Endothelial cell of umbilical vein (primary cell): ENCODE results near the gene EFR3B. TPM values are rescaled to one million over a fixed set of nuclear protein-coding genes. Genes with fewer than 3 reads are reported as not detected.

Experiments
- BruUV-seq: library from RNA; stranded (reverse); fragments of 400-500 nt; replicated peaks from 2 replicates; lab custom pipeline; 2021; lab: Mats Ljungman, UMichigan
- CTCF ChIA-PET: fragments of 300-600, 350-600 bp; sonication (Branson Sonifier 250); formaldehyde crosslinking; loops from one replicate; lab custom pipeline; 2021; ENCODE audit warnings: antibody characterized with exemption, inconsistent platforms; lab: Charles Lee
- POLR2A ChIA-PET: fragments of 300-600, 350-600 bp; sonication (Branson Sonifier 250); formaldehyde crosslinking; loops from one replicate; lab custom pipeline; 2021; ENCODE audit warnings: antibody characterized with exemption, inconsistent platforms; lab: Charles Lee
- DNase-seq: peaks from one replicate; pipeline ENCODE4 v3.0.0-alpha.2; 2011; ENCODE audit warnings: low read depth, low spot score
- FAIRE-seq: peaks from 2 replicates; lab custom pipeline; 2011; peaks lifted over from hg19 to GRCh38; lab: Jason Lieb, UNC
- H2AFZ ChIP-seq: 2 replicates; pipeline ENCODE4 v1.6.0; 2012; ENCODE audit warnings: low read depth, low read length, control low read depth, inconsistent platforms
- H3K27ac ChIP-seq: 2 replicates; pipeline ENCODE4 v1.5.1; 2011; ENCODE audit warnings: low read depth, mild to moderate bottlenecking, control low read depth, low read length, moderate library complexity; ENCODE audit not compliant: insufficient read depth
- H3K27me3 ChIP-seq, 2 experiments: 2 replicates each; pipeline versions ENCODE4 v1.6.0 to v1.6.1; 2011; ENCODE audit warnings: low read length in 2 of 2, mixed read lengths in 1 of 2; ENCODE audit not compliant: control insufficient read depth in 2 of 2, insufficient read depth in 2 of 2
- H3K36me3 ChIP-seq, 2 experiments: 2 replicates in 1 of 2; 3 replicates in 1 of 2; pipeline ENCODE4 v1.5.1; 2011; ENCODE audit warnings: low read length in 2 of 2, mild to moderate bottlenecking in 1 of 2, moderate library complexity in 1 of 2; ENCODE audit not compliant: control insufficient read depth in 2 of 2, insufficient read depth in 2 of 2; ENCODE audit errors: extremely low read depth in 1 of 2
- H3K4me1 ChIP-seq: 3 replicates; pipeline ENCODE4 v1.5.1; 2011; ENCODE audit warnings: mild to moderate bottlenecking, low read length; ENCODE audit not compliant: control insufficient read depth, insufficient read depth; ENCODE audit errors: extremely low read depth
- H3K4me2 ChIP-seq: 2 replicates; pipeline ENCODE4 v1.6.1; 2011; ENCODE audit warnings: low read length, control low read depth, mixed read lengths; ENCODE audit not compliant: insufficient read depth
- H3K4me3 ChIP-seq, 3 experiments: fragments of 200-600 bp in 1 of 3; sonication (generic), shearing (Covaris generic) in 1 of 3; replicated peaks in 1 of 3; 2 replicates each; pipeline ENCODE4 v1.5.1; 2011 to 2016; ENCODE audit warnings: control low read depth in 3 of 3, low read length in 3 of 3, mild to moderate bottlenecking in 2 of 3, inconsistent platforms in 1 of 3, low read depth in 1 of 3, moderate library complexity in 1 of 3; ENCODE audit not compliant: insufficient read depth in 1 of 3
- H3K79me2 ChIP-seq: 2 replicates; pipeline ENCODE4 v1.6.0; 2012; ENCODE audit warnings: low read length, inconsistent platforms; ENCODE audit not compliant: control insufficient read depth, insufficient read depth
- H3K9ac ChIP-seq: replicated peaks from 2 replicates; pipeline ENCODE3; 2011; ENCODE audit warnings: low read length, control low read depth; ENCODE audit not compliant: insufficient read depth; ENCODE audit errors: extremely low read depth
- H3K9me1 ChIP-seq: replicated peaks from 3 replicates; pipeline ENCODE4 v1.6.0; 2011; ENCODE audit warnings: mild to moderate bottlenecking, low read length; ENCODE audit not compliant: control insufficient read depth, insufficient read depth; ENCODE audit errors: extremely low read depth
- H3K9me3 ChIP-seq: replicated peaks from 2 replicates; pipeline ENCODE4 v1.5.1; 2012; ENCODE audit warnings: low read length, inconsistent platforms; ENCODE audit not compliant: control insufficient read depth, insufficient read depth
- H4K20me1 ChIP-seq: replicated peaks from 2 replicates; pipeline ENCODE3; 2011; ENCODE audit warnings: mild to moderate bottlenecking, low read length; ENCODE audit not compliant: control insufficient read depth, insufficient read depth; ENCODE audit errors: extremely low read depth
- EZH2 ChIP-seq: IDR thresholded peaks from 2 replicates; pipeline ENCODE4 v1.6.1; 2012; ENCODE audit warnings: borderline replicate concordance, low read depth, mild to moderate bottlenecking, moderate library complexity, low read length, inconsistent platforms; ENCODE audit not compliant: severe bottlenecking
- FOS ChIP-seq: IDR thresholded peaks from 2 replicates; pipeline ENCODE4 v1.6.1; 2011; ENCODE audit warnings: mild to moderate bottlenecking, low read length, moderate library complexity, borderline replicate concordance; ENCODE audit not compliant: insufficient read depth
- GATA2 ChIP-seq: IDR thresholded peaks from 2 replicates; pipeline ENCODE4 v1.7.0; 2011; ENCODE audit warnings: low read depth, mild to moderate bottlenecking, moderate library complexity, mixed read lengths, low read length; ENCODE audit not compliant: insufficient read length, insufficient read depth
- JUN ChIP-seq: IDR thresholded peaks from 2 replicates; pipeline ENCODE4 v1.6.1; 2011; ENCODE audit warnings: borderline replicate concordance, low read depth; ENCODE audit not compliant: insufficient read length, insufficient read depth
- MAX ChIP-seq: IDR thresholded peaks from 2 replicates; pipeline ENCODE4 v1.6.1; 2011; ENCODE audit not compliant: insufficient read depth, insufficient read length
- MYC ChIP-seq: IDR thresholded peaks from one replicate; pipeline ENCODE4 v1.6.1; 2011; ENCODE audit warnings: mild to moderate bottlenecking, low read depth, low read length
- POLR2A ChIP-seq: IDR thresholded peaks from 2 replicates; pipeline ENCODE4 v1.6.1; 2012; ENCODE audit warnings: low read depth, mild to moderate bottlenecking, control low read depth, low read length
- POLR2AphosphoS5 ChIP-seq: IDR thresholded peaks from 2 replicates; pipeline ENCODE4 v1.6.1; 2012; ENCODE audit warnings: low read depth, mild to moderate bottlenecking, control low read depth, low read length, moderate library complexity; ENCODE audit not compliant: insufficient read depth
- dilution Hi-C: fragments of 300-500 bp; cut with MboI; formaldehyde crosslinking; loops from one replicate; pipeline ENCODE4 v1.15.0; 2019; ENCODE audit warnings: low sequenced_read_pairs; ENCODE audit not compliant: extremely low pct_ligation_motif_present
- intact Hi-C: fragments of 100-400 bp; cut with micrococcal nuclease; formaldehyde crosslinking; loops from one replicate; pipeline ENCODE4 v1.10.0; 2022
- polyA plus RNA-seq, 4 experiments: library from polyadenylated mRNA; depleted of rRNA in 3 of 4; stranded (reverse) in 3 of 4; unstranded in 1 of 4; fragments of >200 nt; gene quantifications; 2 replicates each; pipeline versions ENCODE4 v1.2.1 to v1.2.3, GENCODE V29; 2011 to 2012; ENCODE audit warnings: missing spikeins in 1 of 4
- total RNA-seq: library from RNA; stranded (reverse); gene quantifications from 2 replicates; pipeline ENCODE4 v1.2.3, GENCODE V29; 2021
- TF ChIP-seq, protein P1 (sequence below), 2 donors: IDR thresholded peaks; 1 replicate in 1 of 2; 2 replicates in 1 of 2; pipeline ENCODE4 v1.5.1; 2011; ENCODE audit warnings: low read length in 2 of 2, mild to moderate bottlenecking in 2 of 2, moderate library complexity in 2 of 2, control low read depth in 1 of 2, inconsistent platforms in 1 of 2, low read depth in 1 of 2; ENCODE audit not compliant: insufficient read depth in 1 of 2; ENCODE audit errors: extremely low read depth in 1 of 2

EFR3B gene
- total and polyA plus RNA-seq, 2 donors (not counting 3 experiments of a cell fraction or from before 2014, with no cell fraction given), result 0.15 to 0.77 TPM

GRCh38 chr2:25054720-25055119, 12.8 kb downstream of the EFR3B start:
- BruUV-seq, result no TSS peak
- dilution Hi-C loops (no loop called here), intact Hi-C loops (no loop called here)
- no peaks in the 10 kb centered on the region for H3K79me2 ChIP-seq
- POLR2A ChIA-PET, result interaction anchor here (0.6 kb wide), 1 partner anchor 364 kb away, joined by 6 read pairs; no protein-coding TSS in a partner anchor
- H3K27ac ChIP-seq, result no peak overlapping the region
- H3K4me3 ChIP-seq, result no peak overlapping the region
- TF ChIP-seq MYC (no peak), EZH2 (no peak), GATA2 (no peak), JUN (no peak), POLR2A (no peak), FOS (no peak), POLR2AphosphoS5 (no peak), MAX (no peak)
- TF ChIP-seq, protein P1, sequence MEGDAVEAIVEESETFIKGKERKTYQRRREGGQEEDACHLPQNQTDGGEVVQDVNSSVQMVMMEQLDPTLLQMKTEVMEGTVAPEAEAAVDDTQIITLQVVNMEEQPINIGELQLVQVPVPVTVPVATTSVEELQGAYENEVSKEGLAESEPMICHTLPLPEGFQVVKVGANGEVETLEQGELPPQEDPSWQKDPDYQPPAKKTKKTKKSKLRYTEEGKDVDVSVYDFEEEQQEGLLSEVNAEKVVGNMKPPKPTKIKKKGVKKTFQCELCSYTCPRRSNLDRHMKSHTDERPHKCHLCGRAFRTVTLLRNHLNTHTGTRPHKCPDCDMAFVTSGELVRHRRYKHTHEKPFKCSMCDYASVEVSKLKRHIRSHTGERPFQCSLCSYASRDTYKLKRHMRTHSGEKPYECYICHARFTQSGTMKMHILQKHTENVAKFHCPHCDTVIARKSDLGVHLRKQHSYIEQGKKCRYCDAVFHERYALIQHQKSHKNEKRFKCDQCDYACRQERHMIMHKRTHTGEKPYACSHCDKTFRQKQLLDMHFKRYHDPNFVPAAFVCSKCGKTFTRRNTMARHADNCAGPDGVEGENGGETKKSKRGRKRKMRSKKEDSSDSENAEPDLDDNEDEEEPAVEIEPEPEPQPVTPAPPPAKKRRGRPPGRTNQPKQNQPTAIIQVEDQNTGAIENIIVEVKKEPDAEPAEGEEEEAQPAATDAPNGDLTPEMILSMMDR (IDR thresholded peaks at IDR 0.05; ENCODE audit: extremely low read depth in 1 of 2, insufficient read depth in 1 of 2, low read depth in 1 of 2, low read length in 2 of 2), result no peak
- peaks cover 0 to 4% of the 10 kb centered on the region in 2 experiments for H3K27me3 ChIP-seq
- H3K4me2 ChIP-seq, result no peak overlapping the region
- DNase-seq (no peak), FAIRE-seq (no peak)
- no peaks in the 10 kb centered on the region for H3K9me3 ChIP-seq
- no peaks in the 10 kb centered on the region for H3K9me1 ChIP-seq
- no peaks in the 10 kb centered on the region for H3K36me3 ChIP-seq
- CTCF ChIA-PET, result interaction anchor here (1.3 to 1.4 kb wide), 2 partner anchors 10 to 79 kb away, joined by 3 to 5 read pairs; no protein-coding TSS in a partner anchor
- H2AFZ ChIP-seq, result no peak overlapping the region
- H3K9ac ChIP-seq, result no peak overlapping the region
- no peaks in the 10 kb centered on the region for H4K20me1 ChIP-seq
- no peaks in the 10 kb centered on the region for H3K4me1 ChIP-seq
